A673 (cell line): ENCODE data around the gene KCNQ1OT1.

Experiments used
- EZH2 ChIP-seq: fragments of 200-600 bp; sonication (generic); IDR thresholded peaks from 2 replicates; pipeline ENCODE4 v1.6.1; 2017; ENCODE audit warnings: borderline replicate concordance, low read depth, mild to moderate bottlenecking, mixed read lengths, antibody characterized with exemption, low read length; ENCODE audit not compliant: poor library complexity, severe bottlenecking
- TF ChIP-seq, protein P1 (sequence below): fragments of 300-800, 200-600 bp; sonication (generic); conservative IDR thresholded peaks from 2 replicates; pipeline ENCODE4 v1.5.1; 2017; ENCODE audit warnings: low read depth, mild to moderate bottlenecking, antibody characterized with exemption, low read length, moderate library complexity, mixed read lengths

DNA sequence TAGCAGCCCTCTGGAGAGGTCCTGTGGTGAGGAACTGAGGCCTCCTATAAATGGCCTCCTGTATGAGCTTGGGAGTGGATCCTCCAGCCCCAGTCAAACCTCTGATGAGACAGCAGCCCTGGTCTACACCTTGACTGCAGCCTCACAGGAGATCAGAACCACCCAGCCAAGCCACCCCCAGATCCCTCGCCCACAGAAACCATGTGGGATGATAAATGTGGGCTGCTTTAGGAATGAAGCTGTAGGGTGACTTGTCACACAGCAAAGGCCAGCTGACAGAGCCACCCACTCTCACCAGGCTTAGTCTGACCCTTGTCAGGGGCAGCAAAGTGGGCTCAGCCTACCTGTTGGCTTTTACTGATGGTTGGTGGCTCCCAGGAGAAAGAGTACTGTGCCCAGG is 6.5 kb upstream of the KCNQ1OT1 start:
- TF ChIP-seq, protein P1, sequence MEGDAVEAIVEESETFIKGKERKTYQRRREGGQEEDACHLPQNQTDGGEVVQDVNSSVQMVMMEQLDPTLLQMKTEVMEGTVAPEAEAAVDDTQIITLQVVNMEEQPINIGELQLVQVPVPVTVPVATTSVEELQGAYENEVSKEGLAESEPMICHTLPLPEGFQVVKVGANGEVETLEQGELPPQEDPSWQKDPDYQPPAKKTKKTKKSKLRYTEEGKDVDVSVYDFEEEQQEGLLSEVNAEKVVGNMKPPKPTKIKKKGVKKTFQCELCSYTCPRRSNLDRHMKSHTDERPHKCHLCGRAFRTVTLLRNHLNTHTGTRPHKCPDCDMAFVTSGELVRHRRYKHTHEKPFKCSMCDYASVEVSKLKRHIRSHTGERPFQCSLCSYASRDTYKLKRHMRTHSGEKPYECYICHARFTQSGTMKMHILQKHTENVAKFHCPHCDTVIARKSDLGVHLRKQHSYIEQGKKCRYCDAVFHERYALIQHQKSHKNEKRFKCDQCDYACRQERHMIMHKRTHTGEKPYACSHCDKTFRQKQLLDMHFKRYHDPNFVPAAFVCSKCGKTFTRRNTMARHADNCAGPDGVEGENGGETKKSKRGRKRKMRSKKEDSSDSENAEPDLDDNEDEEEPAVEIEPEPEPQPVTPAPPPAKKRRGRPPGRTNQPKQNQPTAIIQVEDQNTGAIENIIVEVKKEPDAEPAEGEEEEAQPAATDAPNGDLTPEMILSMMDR, result no peak
- TF ChIP-seq EZH2, result no peak
